Naive thymus-derived CD4-positive, alpha-beta T cell (primary cell): Measurements from ENCODE around the gene RPRD1B. TPM values are rescaled to one million over a fixed set of nuclear protein-coding genes. Genes with fewer than 3 reads are reported as not detected.

ENCODE experiments used
- ATAC-seq: fragments of 150-1000 bp; cut with Tn5 transposase; 2 replicates; pipeline ENCODE4 v1.10.0; 2021; ENCODE audit warnings: mild to moderate bottlenecking, moderate library complexity
- CTCF ChIA-PET: fragments of 350-600 bp; sonication (Branson Sonifier 250); formaldehyde crosslinking; loops from one replicate; lab custom pipeline; 2021; ENCODE audit warnings: antibody characterized with exemption; lab: Charles Lee
- POLR2A ChIA-PET: fragments of 350-600 bp; sonication (Branson Sonifier 250); formaldehyde crosslinking; loops from one replicate; lab custom pipeline; 2021; ENCODE audit warnings: antibody characterized with exemption, inconsistent platforms; lab: Charles Lee
- DNase-seq, 9 donors: peaks; one replicate each; pipeline versions ENCODE4 v3.0.0 to v3.0.0-alpha.2; 2020 to 2022; ENCODE audit warnings: mixed read lengths in 1 of 9
- H3K27ac ChIP-seq: one replicate; pipeline ENCODE4 v1.7.0; 2013; ENCODE audit warnings: mild to moderate bottlenecking, low read depth, low read length, moderate library complexity
- H3K27me3 ChIP-seq, 2 donors: one replicate each; pipeline ENCODE4 v1.7.0; 2013; ENCODE audit warnings: low read length in 2 of 2, mild to moderate bottlenecking in 2 of 2, moderate library complexity in 2 of 2; ENCODE audit not compliant: control insufficient read depth in 2 of 2, insufficient read depth in 2 of 2
- H3K36me3 ChIP-seq, 3 experiments: 1 replicate in 2 of 3; 2 replicates in 1 of 3; pipeline ENCODE4 v1.7.0; 2013; ENCODE audit warnings: low read length in 3 of 3, mild to moderate bottlenecking in 3 of 3, moderate library complexity in 1 of 3; ENCODE audit not compliant: insufficient read depth in 3 of 3, control insufficient read depth in 2 of 3
- H3K4me1 ChIP-seq, 2 donors: one replicate each; pipeline ENCODE4 v1.7.0; 2013; ENCODE audit warnings: low read length in 2 of 2, mild to moderate bottlenecking in 2 of 2, moderate library complexity in 1 of 2; ENCODE audit not compliant: control insufficient read depth in 2 of 2, insufficient read depth in 2 of 2
- H3K4me3 ChIP-seq: 2 replicates; pipeline ENCODE4 v1.7.0; 2013; ENCODE audit warnings: mild to moderate bottlenecking, low read length
- H3K9me3 ChIP-seq, 3 experiments: 1 replicate in 2 of 3; 2 replicates in 1 of 3; pipeline ENCODE4 v1.7.0; 2013; ENCODE audit warnings: low read length in 3 of 3; ENCODE audit not compliant: control insufficient read depth in 2 of 3
- H3K27ac Mint-ChIP-seq, 9 donors: one replicate each; pipeline ENCODE4 v1.8.0; 2020 to 2022; ENCODE audit warnings: mixed read lengths in 9 of 9, mild to moderate bottlenecking in 8 of 9, moderate library complexity in 5 of 9, inconsistent platforms in 2 of 9
- H3K27me3 Mint-ChIP-seq, 5 donors: one replicate each; pipeline ENCODE4 v1.8.0; 2021 to 2022; ENCODE audit warnings: mixed read lengths in 5 of 5, mild to moderate bottlenecking in 1 of 5
- H3K36me3 Mint-ChIP-seq, 5 donors: one replicate each; pipeline ENCODE4 v1.8.0; 2020 to 2022; ENCODE audit warnings: mixed read lengths in 5 of 5, mild to moderate bottlenecking in 3 of 5, inconsistent platforms in 1 of 5
- H3K4me1 Mint-ChIP-seq, 7 donors: one replicate each; pipeline ENCODE4 v1.8.0; 2020 to 2022; ENCODE audit warnings: mixed read lengths in 7 of 7, mild to moderate bottlenecking in 3 of 7, inconsistent platforms in 1 of 7
- H3K4me3 Mint-ChIP-seq, 10 donors: one replicate each; pipeline ENCODE4 v1.8.0; 2020 to 2022; ENCODE audit warnings: mild to moderate bottlenecking in 10 of 10, mixed read lengths in 10 of 10, moderate library complexity in 6 of 10, inconsistent platforms in 2 of 10
- H3K9me3 Mint-ChIP-seq, 11 donors: one replicate each; pipeline ENCODE4 v1.8.0; 2020 to 2022; ENCODE audit warnings: mixed read lengths in 11 of 11, mild to moderate bottlenecking in 4 of 11, inconsistent platforms in 1 of 11, moderate library complexity in 1 of 11
- intact Hi-C, 2 donors: fragments of 100-400 bp; cut with micrococcal nuclease; formaldehyde crosslinking; loops; one replicate each; pipeline ENCODE4 v1.15.1; 2023
- polyA plus RNA-seq, 2 donors: library from polyadenylated mRNA; unstranded; fragments of 300-500 nt; fragmentation: Illumina TruSeq; gene quantifications; one replicate each; pipeline ENCODE4 v1.2.3, GENCODE V29; 2021
- total RNA-seq, 6 experiments: library from RNA in 5 of 6; stranded (reverse) in 5 of 6; gene quantifications; 1 replicate in 5 of 6; 2 replicates in 1 of 6; pipeline ENCODE4 v1.2.3 and lab custom pipeline; 2021 to 2026

Gene RPRD1B
- total and polyA plus RNA-seq, 7 experiments from 2014 or later = 3.4 to 49.1 (median 45.3) TPM

DNA sequence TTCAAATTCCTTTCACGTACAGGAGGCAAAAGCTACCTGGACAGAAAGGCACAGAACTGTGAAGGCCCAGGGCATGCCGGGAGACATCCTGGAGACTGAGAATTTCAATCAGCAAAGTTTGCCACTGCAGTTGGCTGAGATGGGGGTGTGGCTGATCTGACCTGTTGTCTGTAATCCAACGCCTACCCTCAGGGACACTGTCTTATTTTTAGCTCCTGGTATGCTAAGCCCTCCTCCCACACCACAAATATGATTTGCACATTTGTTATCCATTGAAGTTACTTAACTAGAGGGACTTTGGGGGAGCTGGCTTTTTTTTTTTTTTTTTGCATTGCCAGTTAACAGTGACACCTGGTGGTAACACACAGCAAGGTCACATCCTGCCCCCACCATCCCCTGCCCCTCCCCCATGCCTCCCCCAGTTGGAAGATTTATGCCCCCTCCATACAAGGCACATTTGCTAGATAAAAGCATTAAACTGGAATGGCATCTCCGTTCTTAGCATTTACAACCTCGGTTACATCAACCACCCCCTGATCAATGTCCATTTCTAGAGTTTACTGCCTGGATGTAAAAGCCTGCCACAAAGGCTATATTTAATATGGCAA is 40.6 kb upstream of the RPRD1B start:
- intact Hi-C loops = loop anchor here in 1 of 2 donors (2.0 kb wide), 1 partner anchor 376 kb away; no protein-coding TSS in a partner anchor
- H3K36me3 Mint-ChIP-seq = peaks cover 18 to 73% (median 25%) of the 10 kb centered on the region in 5 donors
- H3K27ac ChIP-seq = no peak overlapping the region

GRCh38 chr20:37994512-37994911 is 39.0 kb upstream of the RPRD1B start:
- ChIA-PET CTCF (no interaction called here), POLR2A (interaction anchor here (0.6 kb wide), 1 partner anchor 17 kb away, joined by 5 read pairs; no protein-coding TSS in a partner anchor)
- peaks cover 18 to 70% (median 20%) of the 10 kb centered on the region in 5 donors for H3K36me3 Mint-ChIP-seq

More for the DNA sequence above, 40.6 kb upstream of the RPRD1B start:
- peaks cover 0 to 32% (median 16%) of the 10 kb centered on the region in 7 donors for H3K4me1 Mint-ChIP-seq
- DNase-seq (peak in 5 of 9 donors; percentile 2 to 20 (median 18)), ATAC-seq (peak; percentile 42)
- Histone ChIP-seq H3K9me3 (no peaks in the 10 kb centered on the region), H3K4me3 (no peak overlapping the region), H3K27me3 (no peaks in the 10 kb centered on the region), H3K4me1 (no peaks in the 10 kb centered on the region), H3K36me3 (peaks cover 6 to 62% (median 6%) of the 10 kb centered on the region in 3 experiments)
- H3K4me3 Mint-ChIP-seq = no peak overlapping the region
- CTCF ChIA-PET = interaction anchor here (0.5 to 0.6 kb wide), 3 partner anchors 74 to 621 kb away, joined by 3 to 4 read pairs (median 3); no protein-coding TSS in a partner anchor
- no peaks in the 10 kb centered on the region for H3K9me3 Mint-ChIP-seq
- no peaks in the 10 kb centered on the region for H3K27me3 Mint-ChIP-seq
- peak overlapping the region in 2 of 9 donors; percentile 12 to 38 for H3K27ac Mint-ChIP-seq
- POLR2A ChIA-PET = no interaction called here

DNA sequence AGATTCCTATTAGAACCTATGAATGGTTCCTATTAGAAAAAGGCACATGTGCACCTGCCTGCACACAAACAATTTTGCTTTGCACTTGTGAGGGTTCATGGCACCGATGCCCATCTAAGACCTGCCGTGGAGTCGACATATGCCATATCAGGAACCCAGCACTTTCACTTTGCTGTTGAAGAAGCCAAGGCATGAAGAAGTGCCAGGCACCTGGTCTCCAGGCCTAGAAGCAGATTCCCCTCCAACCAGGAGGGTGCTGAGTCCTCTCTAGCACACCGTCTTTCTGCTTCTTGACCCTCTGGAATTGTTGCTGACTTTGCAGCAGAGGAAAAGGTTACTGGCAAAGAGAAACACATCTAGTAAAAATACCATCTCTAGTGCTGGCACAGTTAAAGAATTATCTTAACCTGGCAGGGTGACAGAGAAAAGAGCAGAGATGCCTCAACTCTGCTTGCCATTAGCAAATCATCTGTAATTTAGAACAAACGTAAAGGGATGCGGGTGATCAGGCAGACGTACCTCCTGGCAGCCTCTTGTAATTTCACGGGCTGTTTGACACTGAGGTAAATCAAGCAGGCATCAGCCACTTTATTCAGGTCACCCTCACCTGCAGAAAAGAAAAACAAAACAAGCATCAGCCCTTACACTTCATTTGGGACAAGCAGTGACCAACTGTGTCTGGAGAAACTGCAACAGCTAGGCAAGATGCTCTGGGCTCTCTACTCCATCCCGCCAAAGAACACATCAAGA is 37.5 kb upstream of the RPRD1B start:
- Histone ChIP-seq H3K4me1 (no peaks in the 10 kb centered on the region), H3K36me3 (peaks cover 6 to 78% (median 6%) of the 10 kb centered on the region in 3 experiments), H3K4me3 (no peak overlapping the region), H3K9me3 (no peaks in the 10 kb centered on the region), H3K27me3 (no peaks in the 10 kb centered on the region), H3K27ac (no peak overlapping the region)
- DNase-seq (no peak), ATAC-seq (no peak)
- intact Hi-C loops = no loop called here
- ChIA-PET CTCF (interaction anchor here (1.0 kb wide), 1 partner anchor 12 kb away, joined by 5 read pairs; no protein-coding TSS in a partner anchor), POLR2A (no interaction called here)
- H3K9me3 Mint-ChIP-seq = no peaks in the 10 kb centered on the region
- no peaks in the 10 kb centered on the region for H3K27me3 Mint-ChIP-seq
- peaks cover 0 to 11% (median 3%) of the 10 kb centered on the region in 7 donors for H3K4me1 Mint-ChIP-seq
- H3K4me3 Mint-ChIP-seq = no peak overlapping the region
- peaks cover 22 to 66% (median 23%) of the 10 kb centered on the region in 5 donors for H3K36me3 Mint-ChIP-seq
- peak overlapping the region in 1 of 9 donors; percentile 63 for H3K27ac Mint-ChIP-seq

More at GRCh38 chr20:37994512-37994911, 39.0 kb upstream of the RPRD1B start:
- no peak overlapping the region for H3K4me3 Mint-ChIP-seq
- peaks cover 6 to 66% (median 6%) of the 10 kb centered on the region in 3 experiments for H3K36me3 ChIP-seq
- intact Hi-C loops = no loop called here
- no peaks in the 10 kb centered on the region for H3K9me3 Mint-ChIP-seq
- H3K27me3 ChIP-seq = no peaks in the 10 kb centered on the region
- no peaks in the 10 kb centered on the region for H3K4me1 ChIP-seq
- ATAC-seq (no peak), DNase-seq (no peak)
- peaks cover 0 to 26% (median 15%) of the 10 kb centered on the region in 7 donors for H3K4me1 Mint-ChIP-seq
- H3K4me3 ChIP-seq = no peak overlapping the region
- peak overlapping the region in 1 of 9 donors; percentile 24 for H3K27ac Mint-ChIP-seq
- no peaks in the 10 kb centered on the region for H3K9me3 ChIP-seq
- H3K27ac ChIP-seq = no peak overlapping the region
- H3K27me3 Mint-ChIP-seq = no peaks in the 10 kb centered on the region

DNA sequence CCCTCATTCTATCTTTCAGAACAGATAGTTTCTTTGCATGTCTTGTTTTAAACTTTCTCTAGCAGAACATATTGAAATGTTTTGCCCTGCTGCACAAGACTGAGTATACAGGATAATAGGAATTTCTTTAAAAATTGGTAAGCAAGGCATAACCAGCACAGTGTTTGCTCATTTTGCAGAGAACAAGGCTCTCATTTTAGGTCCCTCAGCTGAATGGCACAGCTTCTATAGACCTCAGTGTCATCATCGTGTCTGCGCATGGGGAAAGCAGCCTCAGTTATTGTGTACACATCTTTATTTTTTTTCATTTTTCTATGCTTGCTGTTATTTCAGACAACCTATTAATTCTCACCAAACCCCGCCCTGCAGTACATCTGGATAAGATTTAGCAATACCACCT is 36.0 kb upstream of the RPRD1B start:
- H3K4me3 Mint-ChIP-seq = no peak overlapping the region
- H3K36me3 Mint-ChIP-seq = peaks cover 24 to 68% (median 35%) of the 10 kb centered on the region in 5 donors
- Histone ChIP-seq H3K4me3 (no peak overlapping the region), H3K27me3 (no peaks in the 10 kb centered on the region), H3K9me3 (no peaks in the 10 kb centered on the region), H3K4me1 (no peaks in the 10 kb centered on the region), H3K27ac (no peak overlapping the region), H3K36me3 (peaks cover 6 to 84% (median 6%) of the 10 kb centered on the region in 3 experiments)
- ChIA-PET CTCF (no interaction called here), POLR2A (no interaction called here)
- H3K27ac Mint-ChIP-seq = no peak overlapping the region
- no peaks in the 10 kb centered on the region for H3K27me3 Mint-ChIP-seq
- no peaks in the 10 kb centered on the region for H3K9me3 Mint-ChIP-seq
- no peak for DNase-seq
- peaks cover 0 to 13% (median 12%) of the 10 kb centered on the region in 7 donors for H3K4me1 Mint-ChIP-seq
- no peak for ATAC-seq
- intact Hi-C loops = no loop called here

DNA sequence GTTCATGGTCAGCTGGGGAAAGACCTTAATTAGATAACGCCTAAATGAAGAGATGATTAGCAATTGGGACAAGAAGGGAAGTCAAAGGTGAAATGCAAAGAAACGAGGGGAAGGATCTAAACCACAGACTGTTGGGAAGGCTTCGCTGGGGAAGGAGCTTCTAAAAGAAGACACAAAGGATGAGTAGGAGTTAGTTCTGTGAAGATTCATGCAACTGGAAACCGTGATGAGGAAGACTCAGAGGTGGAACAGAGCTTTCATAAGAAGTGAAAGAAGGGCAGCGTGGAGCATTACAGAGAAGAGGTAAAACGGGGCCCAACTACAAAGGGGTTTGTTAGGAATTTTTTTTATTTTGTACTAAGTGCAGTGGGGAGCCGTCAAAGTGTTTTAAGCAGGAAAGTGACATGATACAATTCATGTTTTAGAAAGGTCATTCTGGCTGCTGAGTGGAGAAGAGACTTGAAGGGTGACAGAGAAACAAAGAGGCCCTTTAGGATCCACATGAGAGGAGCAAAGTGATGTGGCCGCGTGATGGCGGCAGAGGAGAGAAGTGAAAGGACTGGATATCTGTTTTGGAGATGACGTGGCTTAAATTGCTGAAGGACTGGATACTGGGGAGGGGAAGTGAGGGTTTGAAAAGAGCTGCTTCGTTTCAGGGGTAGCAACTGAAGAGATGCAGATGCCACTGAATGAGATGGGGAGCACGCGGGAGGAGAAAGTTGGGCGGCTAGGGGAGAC is 33.9 kb upstream of the RPRD1B start:
- intact Hi-C loops = no loop called here
- CTCF ChIA-PET = no interaction called here
- no peaks in the 10 kb centered on the region for H3K27me3 Mint-ChIP-seq
- no peak overlapping the region for H3K4me3 ChIP-seq
- H3K27ac Mint-ChIP-seq = peak overlapping the region in 3 of 9 donors; percentile 10 to 54 (median 44)
- H3K4me1 ChIP-seq = no peaks in the 10 kb centered on the region
- DNase-seq = no peak
- H3K36me3 Mint-ChIP-seq = peaks cover 22 to 76% (median 47%) of the 10 kb centered on the region in 5 donors
- H3K4me1 Mint-ChIP-seq = peaks cover 0 to 20% (median 14%) of the 10 kb centered on the region in 7 donors
- POLR2A ChIA-PET = no interaction called here
- no peak overlapping the region for H3K27ac ChIP-seq
- no peak overlapping the region for H3K4me3 Mint-ChIP-seq
- H3K9me3 ChIP-seq = no peaks in the 10 kb centered on the region
- no peaks in the 10 kb centered on the region for H3K27me3 ChIP-seq
- peaks cover 6 to 90% (median 6%) of the 10 kb centered on the region in 3 experiments for H3K36me3 ChIP-seq
- H3K9me3 Mint-ChIP-seq = no peaks in the 10 kb centered on the region
- ATAC-seq = no peak

DNA sequence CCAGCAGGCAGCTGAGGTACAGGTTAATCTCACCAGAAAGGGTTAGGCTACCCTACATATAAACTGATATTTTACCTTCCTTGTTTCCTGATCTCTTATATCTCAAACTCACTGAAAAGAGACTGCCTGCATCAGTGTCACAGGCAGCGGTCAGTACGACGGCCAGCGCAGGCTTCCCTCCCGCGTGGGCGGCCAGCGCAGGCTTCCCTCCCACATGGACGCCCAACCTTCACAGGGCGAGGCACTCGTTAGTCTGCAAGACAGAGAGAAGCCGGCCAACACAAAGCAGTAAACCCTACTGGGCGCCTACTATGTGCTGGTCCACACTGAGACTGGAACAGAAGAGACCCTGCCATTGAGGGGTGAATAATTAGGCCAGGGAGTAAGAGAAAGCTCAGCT is 33.3 kb upstream of the RPRD1B start:
- ATAC-seq (no peak), DNase-seq (no peak)
- ChIA-PET CTCF (no interaction called here), POLR2A (no interaction called here)
- Histone ChIP-seq H3K27ac (no peak overlapping the region), H3K9me3 (no peaks in the 10 kb centered on the region), H3K4me1 (no peaks in the 10 kb centered on the region), H3K27me3 (no peaks in the 10 kb centered on the region), H3K36me3 (peaks cover 6 to 89% (median 6%) of the 10 kb centered on the region in 3 experiments), H3K4me3 (no peak overlapping the region)
- H3K4me1 Mint-ChIP-seq = peaks cover 0 to 26% (median 14%) of the 10 kb centered on the region in 7 donors
- H3K27ac Mint-ChIP-seq = peak overlapping the region in 1 of 9 donors; percentile 10
- no peak overlapping the region for H3K4me3 Mint-ChIP-seq
- intact Hi-C loops = no loop called here
- no peaks in the 10 kb centered on the region for H3K9me3 Mint-ChIP-seq
- H3K27me3 Mint-ChIP-seq = no peaks in the 10 kb centered on the region
- H3K36me3 Mint-ChIP-seq = peaks cover 16 to 75% (median 48%) of the 10 kb centered on the region in 5 donors
